H1 (cell line): ENCODE data around the gene SLC39A11. TPM values are rescaled to one million over a fixed set of nuclear protein-coding genes. Genes with fewer than 3 reads are reported as not detected.
A peak's percentile ranks its signal among the peaks of the same experiment; 100 is the strongest.

ENCODE experiments used
- CTCF ChIA-PET: fragments of 300-600 bp; sonication (Branson Sonifier 250); formaldehyde crosslinking; loops from one replicate; lab custom pipeline; 2021; ENCODE audit not compliant: partially characterized antibody; lab: Charles Lee
- POLR2A ChIA-PET: fragments of 300-600 bp; sonication (Branson Sonifier 250); formaldehyde crosslinking; loops from one replicate; lab custom pipeline; 2021; ENCODE audit warnings: inconsistent platforms; ENCODE audit not compliant: partially characterized antibody; lab: Charles Lee
- DNase-seq, 2 experiments: peaks; one replicate each; pipeline versions ENCODE4 v3.0.0 to v3.0.0-alpha.2; 2010 to 2022; ENCODE audit warnings: low spot score in 2 of 2, low read depth in 1 of 2, mixed read lengths in 1 of 2
- FAIRE-seq: peaks from 2 replicates; lab custom pipeline; 2011; peaks lifted over from hg19 to GRCh38; lab: Jason Lieb, UNC
- H2AFZ ChIP-seq: 2 replicates; pipeline ENCODE4 v1.8.1; 2012; ENCODE audit warnings: low read length, inconsistent platforms
- H2AK5ac ChIP-seq: 2 replicates; pipeline ENCODE4 v1.6.1; 2013; ENCODE audit warnings: low read depth, low read length
- H2BK120ac ChIP-seq: replicated peaks from 2 replicates; pipeline ENCODE3; 2013; ENCODE audit warnings: low read depth, low read length, inconsistent platforms
- H2BK12ac ChIP-seq: 2 replicates; pipeline ENCODE4 v1.6.1; 2013; ENCODE audit warnings: low read depth, low read length
- H2BK15ac ChIP-seq: 2 replicates; pipeline ENCODE4 v1.6.1; 2013; ENCODE audit warnings: low read length
- H2BK20ac ChIP-seq: 2 replicates; pipeline ENCODE4 v1.6.1; 2013; ENCODE audit warnings: low read length
- H2BK5ac ChIP-seq: 2 replicates; pipeline ENCODE4 v1.6.1; 2013; ENCODE audit warnings: low read depth, low read length
- H3K14ac ChIP-seq: 2 replicates; pipeline ENCODE4 v1.6.1; 2013; ENCODE audit warnings: inconsistent platforms; ENCODE audit not compliant: insufficient read length
- H3K18ac ChIP-seq: 2 replicates; pipeline ENCODE4 v1.6.1; 2013; ENCODE audit warnings: low read length; ENCODE audit errors: extremely low read depth
- H3K23ac ChIP-seq: 2 replicates; pipeline ENCODE4 v1.6.1; 2013; ENCODE audit warnings: inconsistent platforms; ENCODE audit not compliant: insufficient read length
- H3K23me2 ChIP-seq: 2 replicates; pipeline ENCODE4 v1.6.1; 2013; ENCODE audit warnings: low read depth, low read length
- H3K27ac ChIP-seq: 2 replicates; pipeline ENCODE4 v1.6.1; 2011; ENCODE audit warnings: low read depth, low read length, inconsistent platforms
- H3K27me3 ChIP-seq, 4 experiments: replicated peaks in 1 of 4; 1 replicate in 1 of 4; 2 replicates in 3 of 4; pipeline versions ENCODE4 v1.6.1 to v1.8.1; 2011 to 2013; ENCODE audit warnings: low read length in 3 of 4, mild to moderate bottlenecking in 3 of 4, inconsistent platforms in 2 of 4, mixed read lengths in 2 of 4, moderate library complexity in 1 of 4; ENCODE audit not compliant: control insufficient read depth in 3 of 4, insufficient read depth in 3 of 4; ENCODE audit errors: extremely low read depth in 1 of 4
- H3K36me3 ChIP-seq, 4 experiments: 2 replicates each; pipeline versions ENCODE4 v1.6.1 to v1.8.1; 2011 to 2013; ENCODE audit warnings: mild to moderate bottlenecking in 4 of 4, low read length in 3 of 4, moderate library complexity in 2 of 4, control low read depth in 1 of 4, inconsistent platforms in 1 of 4; ENCODE audit not compliant: insufficient read depth in 4 of 4, control insufficient read depth in 2 of 4
- H3K4ac ChIP-seq: replicated peaks from 2 replicates; pipeline ENCODE3; 2013; ENCODE audit warnings: low read length, low read depth, mixed read lengths, inconsistent platforms; ENCODE audit not compliant: insufficient read length
- H3K4me1 ChIP-seq, 4 experiments: replicated peaks in 1 of 4; 1 replicate in 1 of 4; 2 replicates in 3 of 4; pipeline versions ENCODE4 v1.6.1 to v1.8.1; 2011 to 2013; ENCODE audit warnings: low read length in 3 of 4, inconsistent platforms in 2 of 4, mixed read lengths in 1 of 4; ENCODE audit not compliant: insufficient read depth in 4 of 4, control insufficient read depth in 3 of 4
- H3K4me2 ChIP-seq, 2 experiments: 2 replicates each; pipeline versions ENCODE4 v1.6.1 to v1.8.1; 2011 to 2013; ENCODE audit warnings: low read depth in 2 of 2, low read length in 2 of 2, control low read depth in 1 of 2, inconsistent platforms in 1 of 2, mild to moderate bottlenecking in 1 of 2; ENCODE audit not compliant: insufficient read depth in 1 of 2
- H3K4me3 ChIP-seq, 4 experiments: fragments of 200-600, 300-600 bp in 1 of 4; sonication (generic), shearing (Covaris generic), sonication (Bioruptor Twin) in 1 of 4; 2 replicates each; pipeline versions ENCODE4 v1.5.1 to v1.8.1; 2011 to 2016; ENCODE audit warnings: low read length in 4 of 4, low read depth in 3 of 4, control low read depth in 2 of 4, inconsistent platforms in 2 of 4, mild to moderate bottlenecking in 2 of 4, mixed read lengths in 1 of 4, moderate library complexity in 1 of 4; ENCODE audit not compliant: insufficient read depth in 2 of 4; ENCODE audit errors: extremely low read depth in 1 of 4
- H3K56ac ChIP-seq: replicated peaks from 2 replicates; pipeline ENCODE3; 2013; ENCODE audit warnings: low read depth, mild to moderate bottlenecking, mixed read lengths, low read length, inconsistent platforms; ENCODE audit not compliant: insufficient read length
- H3K79me1 ChIP-seq: 2 replicates; pipeline ENCODE4 v1.6.1; 2013; ENCODE audit warnings: low read depth, low read length, control low read depth
- H3K79me2 ChIP-seq, 2 experiments: 2 replicates each; pipeline versions ENCODE4 v1.6.1 to v1.8.1; 2012 to 2013; ENCODE audit warnings: low read length in 2 of 2, mild to moderate bottlenecking in 2 of 2, inconsistent platforms in 1 of 2; ENCODE audit not compliant: insufficient read depth in 2 of 2, control insufficient read depth in 1 of 2
- H3K9ac ChIP-seq, 4 experiments: replicated peaks in 1 of 4; 1 replicate in 1 of 4; 2 replicates in 3 of 4; pipeline versions ENCODE4 v1.6.1 to v1.8.1; 2011 to 2013; ENCODE audit warnings: low read depth in 3 of 4, low read length in 3 of 4, control low read depth in 2 of 4, mild to moderate bottlenecking in 2 of 4, moderate library complexity in 2 of 4, inconsistent platforms in 1 of 4; ENCODE audit errors: extremely low read depth in 1 of 4
- H3K9me3 ChIP-seq, 2 experiments: 2 replicates each; pipeline versions ENCODE4 v1.6.1 to v1.8.1; 2012 to 2013; ENCODE audit warnings: mild to moderate bottlenecking in 2 of 2, moderate library complexity in 2 of 2, control low read depth in 1 of 2, inconsistent platforms in 1 of 2, low read depth in 1 of 2, low read length in 1 of 2, mixed read lengths in 1 of 2; ENCODE audit not compliant: insufficient read depth in 2 of 2
- H4K20me1 ChIP-seq, 2 experiments: replicated peaks in 1 of 2; 2 replicates each; pipeline versions ENCODE3 to v1.8.1; 2011 to 2013; ENCODE audit warnings: inconsistent platforms in 2 of 2, low read length in 2 of 2, mild to moderate bottlenecking in 1 of 2; ENCODE audit not compliant: insufficient read depth in 2 of 2, control insufficient read depth in 1 of 2
- H4K5ac ChIP-seq: 2 replicates; pipeline ENCODE4 v1.6.1; 2013; ENCODE audit warnings: low read length, low read depth, mixed read lengths, inconsistent platforms; ENCODE audit not compliant: insufficient read length
- H4K8ac ChIP-seq: 2 replicates; pipeline ENCODE4 v1.8.0; 2013; ENCODE audit warnings: mild to moderate bottlenecking, moderate library complexity, low read length, inconsistent platforms; ENCODE audit not compliant: insufficient read depth; ENCODE audit errors: extremely low read depth
- H4K91ac ChIP-seq: replicated peaks from 2 replicates; pipeline ENCODE3; 2013; ENCODE audit warnings: low read length, mixed read lengths, inconsistent platforms; ENCODE audit not compliant: insufficient read length
- WGBS, 2 experiments: shearing (Covaris generic) in 1 of 2; methylation state at CpG; one replicate each; pipeline versions ENCODE4 v1.1.6 to v1.1.7; 2013 to 2015; ENCODE audit warnings: low lambda C conversion rate in 2 of 2, mixed read lengths in 2 of 2, inconsistent platforms in 1 of 2, low coverage in 1 of 2, missing lambda C conversion rate in 1 of 2; ENCODE audit not compliant: insufficient replicate concordance in 2 of 2, insufficient coverage in 1 of 2, insufficient read length in 1 of 2; ENCODE audit errors: extremely low coverage in 1 of 2, missing lambda C conversion rate in 1 of 2; 5-methylcytosine and 5-hydroxymethylcytosine counted together
- polyA plus RNA-seq, 7 experiments: library from polyadenylated mRNA; depleted of rRNA in 3 of 7; stranded (reverse) in 5 of 7; unstranded in 2 of 7; fragments of >200 nt in 5 of 7; fragments of 200-250 nt in 2 of 7; gene quantifications; 1 replicate in 5 of 7; 2 replicates in 1 of 7; 4 replicates in 1 of 7; pipeline versions ENCODE4 v1.2.1 to v1.2.3, GENCODE V29; 2011 to 2013; ENCODE audit warnings: missing spikeins in 2 of 7, mixed read lengths in 2 of 7
- total RNA-seq: library from RNA; stranded (reverse); fragmentation: NEBNext Ultra II Directional; extraction: Animal tissue kit (Norgen Biotek cat#: 25700); gene quantifications from 2 replicates; pipeline ENCODE4 v1.2.1, GENCODE V29; 2021

SLC39A11 gene
- total and polyA plus RNA-seq, 2 of the 8 experiments (the other 6 are each of a cell fraction or from before 2014, with no cell fraction given): 12.2 to 19.6 TPM

DNA sequence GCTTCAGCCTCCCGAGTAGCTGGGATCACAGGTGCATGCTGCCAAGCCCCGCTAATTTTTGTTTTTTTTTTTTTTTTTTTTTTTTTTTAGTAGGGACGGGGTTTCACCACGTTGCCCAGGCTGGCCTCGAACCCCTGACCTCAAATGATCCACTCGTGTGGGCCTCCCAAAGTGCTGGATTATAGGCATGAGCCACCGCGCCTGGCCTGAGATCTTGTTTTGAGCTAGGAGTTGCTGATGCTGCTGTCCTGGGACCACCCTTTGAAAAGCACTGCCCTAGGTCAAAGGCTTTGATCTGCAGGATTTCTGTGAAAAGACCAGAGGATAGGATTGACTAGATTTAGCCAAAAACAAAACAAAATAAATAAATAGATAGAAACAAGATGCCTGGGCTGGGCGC is 798 bp upstream of the SLC39A11 start:
- WGBS, 2 experiments: 81% methylated on average over 8 of the region's 9 CpGs; no CpG with 5 or more reads in 1 of the 2 experiments
- H3K27ac ChIP-seq: no peak overlapping the region
- FAIRE-seq (no peak), DNase-seq (no peak)
- H3K14ac ChIP-seq: no peak overlapping the region
- H2BK15ac ChIP-seq: no peak overlapping the region
- H3K27me3 ChIP-seq: 0 out of 7 replicates have a peak, but pooled peaks cover 0 to 2% (median 0%) of the 10 kb centered on the region in 4 experiments
- H3K36me3 ChIP-seq: no peaks in the 10 kb centered on the region; a peak in 1 of 8 replicates
- peaks cover 7 to 9% (median 8%) of the 10 kb centered on the region in 4 experiments for H3K4me1 ChIP-seq
- no peak overlapping the region for H3K56ac ChIP-seq
- H4K8ac ChIP-seq: no peak overlapping the region
- H3K4me2 ChIP-seq: peak overlapping the region in 1 of 2 experiments; percentile 82; a peak in 1 of 4 replicates
- ChIA-PET POLR2A (interaction anchor here (1.0 to 2.0 kb wide), 2 partner anchors 38 to 100 kb away, joined by 4 to 5 read pairs; partner anchors contain the start of gene COG1), CTCF (interaction anchor here (0.6 to 1.4 kb wide), 6 partner anchors 24 to 330 kb away, joined by 3 to 5 read pairs (median 3); no protein-coding TSS in a partner anchor)
- no peak overlapping the region for H3K4me3 ChIP-seq
- H4K20me1 ChIP-seq: no peaks in the 10 kb centered on the region
- H3K9me3 ChIP-seq: no peaks in the 10 kb centered on the region
- no peak overlapping the region for H3K4ac ChIP-seq
- no peak overlapping the region for H3K9ac ChIP-seq
- H2AK5ac ChIP-seq: no peak overlapping the region
- H2AFZ ChIP-seq: no peak overlapping the region
- no peaks in the 10 kb centered on the region for H3K79me1 ChIP-seq
- H3K18ac ChIP-seq: no peak overlapping the region
- H4K5ac ChIP-seq: no peak overlapping the region
- H3K23ac ChIP-seq: no peak overlapping the region
- peaks cover 8% of the 10 kb centered on the region for H3K23me2 ChIP-seq
- H2BK20ac ChIP-seq: no peak overlapping the region
- H3K79me2 ChIP-seq: peaks cover 0 to 4% of the 10 kb centered on the region in 2 experiments; a peak in 1 of 4 replicates
- no peak overlapping the region for H2BK5ac ChIP-seq
- H2BK120ac ChIP-seq: no peak overlapping the region
- H2BK12ac ChIP-seq: no peak overlapping the region
- H4K91ac ChIP-seq: no peak overlapping the region
